ENCODE measurements around the gene SLC28A3. TPM values are rescaled to one million over a fixed set of nuclear protein-coding genes. Genes with fewer than 3 reads are reported as not detected.
A peak's percentile ranks its signal among the peaks of the same experiment; 100 is the strongest.

SLC28A3 gene
- total RNA-seq, 1 experiment from 2014 or later, result 0.13 TPM

- no peak overlapping the region for H2AFZ ChIP-seq
- DNase-seq, result no peak
- no peak overlapping the region for H3K4me2 ChIP-seq
- no peak overlapping the region for H3K4me3 ChIP-seq
- H3K36me3 ChIP-seq (ENCODE audit: low read depth), result no peaks in the 10 kb centered on the region
- no peaks in the 10 kb centered on the region for H3K9me2 ChIP-seq (ENCODE audit: insufficient read depth)
- H4K20me1 ChIP-seq (ENCODE audit: insufficient read depth), result no peaks in the 10 kb centered on the region
- no peaks in the 10 kb centered on the region for H3K4me1 ChIP-seq (replicated peaks; ENCODE audit: insufficient read depth)
- no peaks in the 10 kb centered on the region for H3K79me2 ChIP-seq (ENCODE audit: low read depth)
- TF ChIP-seq CTCF (conservative IDR thresholded peaks at IDR 0.05) (no peak), EZH2 (IDR thresholded peaks at IDR 0.05; ENCODE audit: low read depth) (no peak)
- H3F3A ChIP-seq (ENCODE audit: insufficient read depth, low read depth), result no peaks in the 10 kb centered on the region
- H3K27me3 ChIP-seq (ENCODE audit: insufficient read depth, low read depth), result no peaks in the 10 kb centered on the region
- H3K9me3 ChIP-seq (ENCODE audit: insufficient read depth, low read depth), result no peaks in the 10 kb centered on the region
- ChIA-PET POLR2A (ENCODE audit: unreplicated experiment) (interaction anchor here (0.7 kb wide), 1 partner anchor 40 kb away, joined by 4 read pairs; no protein-coding TSS in a partner anchor), CTCF (no interaction called here)
- H3K27ac ChIP-seq, result no peak overlapping the region
- BruUV-seq (replicated peaks), result no TSS peak
- intact Hi-C loops (cut with micrococcal nuclease; ENCODE audit: unreplicated experiment), result no loop called here
Observed at GRCh38 chr9:84300271-84300670, 40.3 kb downstream of the SLC28A3 start.

DNA sequence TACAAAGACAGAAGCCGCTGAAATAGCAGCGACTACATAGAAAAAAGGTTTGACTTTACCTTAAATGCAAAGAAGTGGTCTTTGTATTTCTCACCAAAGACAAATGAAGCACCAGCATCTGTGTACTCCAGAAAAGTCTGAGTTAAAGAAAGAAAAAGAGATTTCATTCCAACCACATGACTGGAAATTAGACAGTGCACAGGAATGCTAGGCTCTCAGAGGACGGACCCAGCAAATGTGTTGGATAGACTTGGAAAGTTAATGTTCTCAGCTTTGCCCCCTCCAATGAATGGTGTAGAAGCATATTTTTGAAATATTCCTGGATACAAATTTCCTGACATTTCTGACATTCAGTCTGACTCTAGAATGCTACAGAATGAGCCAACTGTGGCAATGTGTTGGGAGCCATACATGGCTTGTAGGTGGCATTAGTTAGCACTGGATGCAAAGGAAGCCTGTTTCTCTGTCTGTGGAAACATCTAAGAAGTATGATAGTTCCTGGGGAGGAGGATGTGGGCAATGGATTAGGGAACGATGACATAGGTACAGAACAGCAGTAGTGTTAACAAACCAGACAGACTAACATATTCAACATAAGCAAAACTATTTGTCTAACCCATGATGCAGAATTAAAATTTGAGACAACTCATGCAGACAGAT is 43.3 kb downstream of the SLC28A3 start:
- no peaks in the 10 kb centered on the region for H3K9me2 ChIP-seq (ENCODE audit: insufficient read depth)
- no peak overlapping the region for H2AFZ ChIP-seq
- TF ChIP-seq CTCF (conservative IDR thresholded peaks at IDR 0.05) (no peak), EZH2 (IDR thresholded peaks at IDR 0.05; ENCODE audit: low read depth) (no peak)
- no TSS peak for BruUV-seq (replicated peaks)
- no peaks in the 10 kb centered on the region for H3F3A ChIP-seq (ENCODE audit: insufficient read depth, low read depth)
- no peaks in the 10 kb centered on the region for H3K79me2 ChIP-seq (ENCODE audit: low read depth)
- no peaks in the 10 kb centered on the region for H3K4me1 ChIP-seq (replicated peaks; ENCODE audit: insufficient read depth)
- no peak for DNase-seq
- intact Hi-C loops (cut with micrococcal nuclease; ENCODE audit: unreplicated experiment), result no loop called here
- H3K4me3 ChIP-seq, result no peak overlapping the region
- H3K36me3 ChIP-seq (ENCODE audit: low read depth), result no peaks in the 10 kb centered on the region
- ChIA-PET CTCF (interaction anchor here (0.6 kb wide), 1 partner anchor 421 kb away, joined by 3 read pairs; no protein-coding TSS in a partner anchor), POLR2A (ENCODE audit: unreplicated experiment) (no interaction called here)
- no peaks in the 10 kb centered on the region for H3K27me3 ChIP-seq (ENCODE audit: insufficient read depth, low read depth)
- no peaks in the 10 kb centered on the region for H4K20me1 ChIP-seq (ENCODE audit: insufficient read depth)
- H3K4me2 ChIP-seq, result no peak overlapping the region
- no peak overlapping the region for H3K27ac ChIP-seq
- no peaks in the 10 kb centered on the region for H3K9me3 ChIP-seq (ENCODE audit: insufficient read depth, low read depth)

GRCh38 chr9:84296146-84296843 is 44.3 kb downstream of the SLC28A3 start:
- H3K27ac ChIP-seq, result no peak overlapping the region
- H2AFZ ChIP-seq, result peak overlapping the region; percentile 61
- BruUV-seq (replicated peaks), result no TSS peak

More at GRCh38 chr9:84296146-84296843, 44.3 kb downstream of the SLC28A3 start:
- no peaks in the 10 kb centered on the region for H3K4me1 ChIP-seq (replicated peaks; ENCODE audit: insufficient read depth)
- no peaks in the 10 kb centered on the region for H3K79me2 ChIP-seq (ENCODE audit: low read depth)
- intact Hi-C loops (cut with micrococcal nuclease; ENCODE audit: unreplicated experiment), result no loop called here
- POLR2A ChIA-PET (ENCODE audit: unreplicated experiment), result no interaction called here
- CTCF ChIA-PET, result interaction anchor here (0.6 kb wide), 1 partner anchor 422 kb away, joined by 3 read pairs; no protein-coding TSS in a partner anchor
- no peaks in the 10 kb centered on the region for H3K36me3 ChIP-seq (ENCODE audit: low read depth)
- H4K20me1 ChIP-seq (ENCODE audit: insufficient read depth), result no peaks in the 10 kb centered on the region
- no peaks in the 10 kb centered on the region for H3F3A ChIP-seq (ENCODE audit: insufficient read depth, low read depth)
- no peak overlapping the region for H3K4me3 ChIP-seq
- 0 out of 2 replicates have a peak overlapping the region, but pooled peaks have one; percentile 36 for H3K4me2 ChIP-seq
- no peaks in the 10 kb centered on the region for H3K9me3 ChIP-seq (ENCODE audit: insufficient read depth, low read depth)
- DNase-seq, result no peak
- H3K27me3 ChIP-seq (ENCODE audit: insufficient read depth, low read depth), result no peaks in the 10 kb centered on the region
- TF ChIP-seq CTCF (conservative IDR thresholded peaks at IDR 0.05) (no peak), EZH2 (IDR thresholded peaks at IDR 0.05; ENCODE audit: low read depth) (no peak)
- H3K9me2 ChIP-seq (ENCODE audit: insufficient read depth), result no peaks in the 10 kb centered on the region
